ENCODE data around the gene STXBP6.

The STXBP6 gene

DNA sequence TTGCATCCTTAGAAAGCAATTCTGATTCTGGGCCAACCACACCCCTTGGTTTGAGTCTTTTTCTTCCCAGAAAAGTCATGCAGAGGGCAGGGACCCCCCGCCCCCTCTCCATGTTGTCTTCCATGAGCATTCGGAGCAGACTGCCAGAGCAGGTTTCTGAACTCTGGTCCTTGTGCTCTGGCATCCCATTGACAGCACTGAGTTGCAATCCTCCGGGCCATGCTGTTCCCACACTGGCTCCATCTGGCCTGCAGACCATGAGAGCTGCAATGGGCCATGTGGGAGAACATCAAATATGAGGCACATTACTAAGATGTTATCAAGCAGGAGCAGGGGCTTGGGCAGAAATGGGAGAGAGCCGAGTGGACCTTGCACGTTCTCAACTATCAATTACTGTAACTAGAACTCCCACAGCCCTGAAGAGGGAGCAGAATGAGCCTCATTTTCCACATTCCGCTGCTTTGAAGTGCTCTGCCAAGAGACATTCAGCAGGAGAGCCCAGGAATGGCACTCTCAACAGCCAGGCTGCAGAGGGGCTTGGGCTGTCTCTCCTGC, 157.4 kb downstream of the STXBP6 start:
- in situ Hi-C loops (cut with HindIII; ENCODE audit: low sequenced_read_pairs) = no loop called here

DNA sequence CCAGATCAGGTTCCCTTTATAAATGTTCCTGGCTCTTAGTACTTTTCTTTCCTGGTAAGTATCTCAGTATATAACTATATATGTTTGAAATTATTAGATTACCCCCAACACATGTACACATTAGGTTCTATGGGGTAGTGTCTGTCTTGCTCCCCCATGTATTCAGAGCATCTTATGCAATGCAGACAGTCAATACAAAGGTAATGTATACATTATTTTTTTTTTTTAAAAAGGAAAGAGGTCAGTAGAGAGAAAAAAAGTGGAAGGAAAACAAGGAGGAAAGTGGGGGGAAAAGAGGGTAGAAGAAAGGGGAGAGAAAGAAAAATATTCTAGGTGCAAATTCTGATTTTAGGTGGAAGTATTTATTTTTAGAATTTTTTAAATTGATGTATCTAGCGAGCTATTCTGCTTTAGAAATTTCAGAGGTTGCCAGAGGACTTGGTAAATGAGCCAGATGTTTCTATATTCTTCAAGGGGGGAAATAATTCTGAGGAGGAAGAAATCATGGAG, 157.9 kb downstream of the STXBP6 start:
- in situ Hi-C loops (cut with HindIII; ENCODE audit: low sequenced_read_pairs) = no loop called here

DNA sequence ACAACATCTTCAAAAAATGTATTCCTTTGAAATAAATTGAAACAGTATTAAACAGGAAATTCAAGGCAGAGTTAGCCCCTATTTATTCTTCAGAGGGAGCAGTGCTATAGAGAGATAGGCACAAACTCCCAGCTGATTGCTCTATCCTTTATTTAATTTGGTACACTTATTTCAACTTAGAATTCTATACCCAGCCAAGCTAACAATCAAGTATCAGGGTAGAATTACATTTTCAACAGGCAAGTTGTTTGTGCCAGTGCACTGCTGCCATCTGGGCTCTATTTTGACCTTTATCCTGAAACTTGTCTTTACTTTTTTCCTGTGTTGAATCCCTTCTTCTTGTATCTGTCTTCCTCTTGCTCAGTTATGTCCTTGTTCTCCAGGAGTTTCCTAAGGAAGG, 159.2 kb downstream of the STXBP6 start:
- in situ Hi-C loops (cut with HindIII; ENCODE audit: low sequenced_read_pairs) = no loop called here

DNA sequence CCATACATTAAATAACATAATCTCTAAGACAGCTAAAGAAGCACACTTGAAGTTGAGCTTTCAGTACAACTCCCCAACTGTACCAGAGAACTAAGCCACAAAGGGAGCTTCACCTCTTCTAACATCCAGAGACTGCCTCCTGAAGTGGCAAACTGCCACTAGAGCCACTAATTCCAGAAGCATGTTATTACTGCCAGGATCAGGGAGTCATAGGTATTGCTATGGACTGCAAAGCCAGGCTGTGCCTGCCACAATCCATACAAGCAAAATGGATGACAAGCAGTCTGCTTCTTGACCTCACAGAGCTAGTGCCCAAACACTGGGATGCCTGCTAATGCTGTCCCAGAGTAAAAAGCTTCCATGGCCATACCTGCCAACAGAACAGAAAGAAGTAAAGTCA, 160.1 kb downstream of the STXBP6 start:
- in situ Hi-C loops (cut with HindIII; ENCODE audit: low sequenced_read_pairs) = no loop called here

DNA sequence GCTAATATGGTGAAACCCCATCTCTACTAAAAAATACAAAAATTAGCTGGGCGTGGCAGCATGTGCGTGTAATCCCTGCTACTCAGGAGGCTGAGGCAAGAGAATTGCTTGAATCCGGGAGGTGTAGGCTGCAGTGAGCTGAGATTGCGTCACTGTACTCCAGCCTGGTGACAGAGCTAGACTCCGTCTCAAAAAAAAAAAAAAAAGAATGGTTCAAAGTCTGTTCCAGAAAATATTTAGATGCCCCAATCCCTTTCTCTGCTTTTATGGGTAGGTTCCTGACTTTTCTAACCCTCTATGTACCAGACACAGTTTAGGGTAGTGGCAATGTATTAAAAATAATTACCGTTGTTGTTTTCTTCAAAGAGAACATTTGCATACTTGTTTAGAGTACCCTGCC, 161.4 kb downstream of the STXBP6 start:
- in situ Hi-C loops (cut with HindIII; ENCODE audit: low sequenced_read_pairs) = no loop called here

DNA sequence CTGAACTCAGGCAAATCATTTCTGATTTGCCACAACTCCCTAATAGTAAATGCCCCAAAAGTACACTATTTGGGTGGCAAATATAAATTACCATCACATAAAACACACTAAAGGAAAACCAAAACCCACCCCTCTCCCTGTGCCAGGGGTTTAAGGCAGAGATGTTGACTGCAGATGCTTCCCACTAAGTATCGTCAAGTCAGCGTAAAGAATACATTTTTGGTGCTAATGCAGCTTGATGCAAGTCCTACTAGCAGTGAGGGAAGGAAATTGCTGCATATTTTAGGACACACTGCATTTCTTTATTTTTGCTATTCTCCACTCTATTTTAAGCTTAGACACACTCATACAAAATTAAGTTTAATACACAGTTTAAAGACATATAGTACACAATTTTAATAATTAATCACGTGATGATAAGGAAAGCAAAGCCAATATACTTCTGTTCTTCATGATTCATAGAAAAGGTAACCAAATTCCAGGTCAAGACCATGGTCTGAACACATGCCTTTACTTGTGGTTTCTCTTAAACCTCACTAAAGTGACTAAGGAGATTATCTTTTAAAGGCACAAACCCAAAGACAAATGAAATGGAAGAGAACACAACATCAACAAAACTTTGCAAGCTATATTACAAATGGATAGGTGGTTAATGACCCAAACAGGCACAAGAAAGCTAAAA, 162.2 kb downstream of the STXBP6 start:
- in situ Hi-C loops (cut with HindIII; ENCODE audit: low sequenced_read_pairs) = no loop called here

DNA sequence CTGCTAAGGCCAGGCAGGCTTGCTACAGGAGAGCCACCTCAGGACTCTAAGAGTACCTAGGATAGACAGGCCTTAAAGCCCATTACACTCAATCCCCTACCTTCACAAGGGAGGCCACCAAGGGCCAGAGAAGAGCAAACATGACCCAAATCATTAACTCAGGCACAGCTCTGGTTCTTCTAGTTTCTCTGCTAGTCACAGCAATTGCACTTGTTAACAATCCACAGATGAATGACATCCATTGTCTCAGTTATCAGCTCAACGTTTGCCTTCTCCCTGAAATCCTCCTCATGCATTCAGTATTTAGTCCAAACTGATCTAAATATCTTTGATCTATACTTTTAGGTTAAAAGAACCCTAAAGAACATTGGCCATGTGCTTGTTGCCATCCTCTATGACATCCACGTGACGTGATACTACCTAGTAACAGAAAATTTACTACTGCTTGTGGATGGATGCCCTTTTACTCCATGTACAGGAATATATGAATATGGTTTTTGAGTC, 164.5 kb downstream of the STXBP6 start:
- in situ Hi-C loops (cut with HindIII; ENCODE audit: low sequenced_read_pairs) = no loop called here

DNA sequence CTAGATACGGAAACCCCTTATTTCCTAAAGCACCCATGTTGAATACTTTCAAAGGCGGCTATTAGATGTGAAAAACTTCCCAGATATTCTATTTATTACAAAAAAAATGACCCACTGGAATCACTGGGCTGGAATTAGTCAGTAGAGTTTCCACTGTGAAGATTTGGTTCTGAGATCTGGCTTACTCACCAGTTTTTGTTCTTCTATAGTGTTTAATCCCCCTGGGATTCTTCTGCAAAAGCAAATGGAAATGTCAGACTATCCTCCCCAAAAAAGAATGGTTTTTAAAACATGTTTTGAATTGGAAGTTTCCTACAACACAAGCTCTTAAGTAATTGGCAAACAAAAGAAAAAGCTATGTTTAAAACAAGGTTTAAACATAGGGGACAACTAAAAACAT, 166.4 kb downstream of the STXBP6 start:
- in situ Hi-C loops (cut with HindIII; ENCODE audit: low sequenced_read_pairs) = no loop called here

DNA sequence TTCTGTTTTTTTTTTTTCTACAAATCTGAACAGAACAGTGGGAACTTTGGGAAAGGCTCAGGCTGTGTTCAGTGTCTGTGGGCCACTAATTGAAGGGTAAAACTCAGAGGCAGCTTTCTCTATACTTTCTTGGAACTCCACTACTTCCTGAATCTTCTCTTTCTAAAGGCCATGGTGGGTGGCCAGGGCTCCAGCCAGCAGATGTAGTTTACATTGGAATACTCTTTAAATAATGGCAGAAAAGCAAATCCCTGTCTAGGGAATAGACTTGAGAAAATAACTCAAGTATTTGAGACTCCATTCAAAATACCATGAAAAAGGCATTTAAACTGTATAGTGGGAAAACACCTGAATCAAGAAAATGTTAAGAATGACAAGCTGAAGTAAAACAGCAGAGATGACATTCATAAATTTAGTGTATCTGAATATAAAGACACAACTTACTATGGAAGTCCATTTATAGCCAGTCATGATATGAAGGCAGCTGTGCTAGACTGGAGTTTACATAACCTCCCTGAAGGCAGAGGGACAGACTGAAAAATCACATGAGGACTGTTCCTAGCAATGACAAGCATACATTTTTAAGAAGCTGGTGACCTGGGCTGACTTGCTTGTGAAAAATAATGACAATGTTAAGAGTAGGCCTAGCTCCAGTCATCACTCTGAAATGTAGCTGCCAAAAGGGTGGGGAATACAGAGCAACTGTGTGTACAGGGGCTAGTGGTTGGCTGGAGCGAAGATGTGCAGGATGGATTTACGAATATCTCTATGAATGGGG, 168.6 kb downstream of the STXBP6 start:
- in situ Hi-C loops (cut with HindIII; ENCODE audit: low sequenced_read_pairs) = no loop called here

DNA sequence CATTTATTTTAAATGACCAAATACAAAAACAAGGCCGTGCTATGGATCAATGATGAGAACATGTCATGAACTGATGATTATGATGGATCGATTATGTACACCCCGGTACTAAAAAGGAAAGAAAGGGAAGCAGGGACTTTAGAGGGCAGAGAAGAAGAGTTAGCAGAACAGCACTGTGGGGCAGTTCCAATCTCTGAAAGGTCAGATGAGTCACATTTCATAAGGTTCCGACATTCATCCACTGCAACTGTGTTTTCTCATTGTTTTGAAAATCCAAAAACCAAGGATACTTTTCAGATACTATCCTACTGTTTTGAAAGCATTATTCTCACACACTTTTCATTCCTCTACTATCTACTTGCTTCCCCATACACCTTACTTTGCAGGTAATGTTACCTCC, 169.3 kb downstream of the STXBP6 start:
- in situ Hi-C loops (cut with HindIII; ENCODE audit: low sequenced_read_pairs) = no loop called here

DNA sequence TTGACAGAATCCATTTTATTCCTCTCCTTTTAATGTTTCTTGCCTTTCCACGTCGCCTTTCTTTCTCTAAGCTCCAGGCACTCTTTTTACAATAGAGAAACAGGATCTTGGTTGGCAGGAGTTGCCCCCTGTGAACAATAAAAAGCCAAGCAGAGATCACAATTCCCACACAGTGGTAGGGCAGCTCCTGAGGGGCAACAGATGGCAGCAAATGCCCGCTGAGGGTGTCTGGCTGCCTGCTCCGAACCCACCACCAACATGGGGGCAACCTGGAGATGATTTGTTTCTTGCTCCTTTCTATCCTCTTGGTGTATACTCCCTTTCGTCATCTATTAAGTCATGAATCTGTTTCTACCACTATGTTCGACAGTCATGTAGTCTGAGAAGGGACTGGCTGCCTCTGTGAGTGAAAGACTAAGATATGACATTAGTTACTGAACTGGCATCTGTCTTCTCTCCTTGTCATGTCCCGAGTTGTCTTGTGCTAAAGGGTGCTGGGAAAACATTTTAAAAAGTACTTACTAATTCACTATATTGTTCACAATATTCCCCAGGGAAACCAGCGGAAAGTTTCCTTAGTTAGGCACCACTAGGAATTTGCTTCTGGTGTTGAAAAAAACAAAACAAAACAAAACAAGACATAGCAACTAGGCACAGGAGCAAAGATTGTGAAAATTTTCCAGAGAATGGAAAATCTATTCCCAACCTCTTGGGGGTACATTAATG, 170.1 kb downstream of the STXBP6 start:
- in situ Hi-C loops (cut with HindIII; ENCODE audit: low sequenced_read_pairs) = no loop called here

DNA sequence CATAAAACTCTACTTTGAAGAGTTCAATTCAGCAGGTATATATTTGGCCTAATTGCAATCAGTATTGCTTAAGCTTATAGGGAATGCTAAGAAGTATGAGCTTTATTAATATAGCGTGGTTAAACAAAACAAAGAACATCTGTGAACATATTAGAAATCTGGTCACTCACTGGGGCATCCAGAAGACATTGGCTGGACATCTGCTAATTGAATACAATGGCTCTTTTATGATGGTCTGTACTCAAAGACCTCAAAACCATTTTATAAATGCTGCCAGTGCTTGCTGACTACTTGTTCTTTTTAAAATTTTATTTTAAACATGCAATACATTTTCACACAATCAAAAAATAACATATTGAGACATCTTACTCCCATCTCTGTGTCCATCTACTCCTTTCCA, 173.0 kb downstream of the STXBP6 start:
- in situ Hi-C loops (cut with HindIII; ENCODE audit: low sequenced_read_pairs) = no loop called here

DNA sequence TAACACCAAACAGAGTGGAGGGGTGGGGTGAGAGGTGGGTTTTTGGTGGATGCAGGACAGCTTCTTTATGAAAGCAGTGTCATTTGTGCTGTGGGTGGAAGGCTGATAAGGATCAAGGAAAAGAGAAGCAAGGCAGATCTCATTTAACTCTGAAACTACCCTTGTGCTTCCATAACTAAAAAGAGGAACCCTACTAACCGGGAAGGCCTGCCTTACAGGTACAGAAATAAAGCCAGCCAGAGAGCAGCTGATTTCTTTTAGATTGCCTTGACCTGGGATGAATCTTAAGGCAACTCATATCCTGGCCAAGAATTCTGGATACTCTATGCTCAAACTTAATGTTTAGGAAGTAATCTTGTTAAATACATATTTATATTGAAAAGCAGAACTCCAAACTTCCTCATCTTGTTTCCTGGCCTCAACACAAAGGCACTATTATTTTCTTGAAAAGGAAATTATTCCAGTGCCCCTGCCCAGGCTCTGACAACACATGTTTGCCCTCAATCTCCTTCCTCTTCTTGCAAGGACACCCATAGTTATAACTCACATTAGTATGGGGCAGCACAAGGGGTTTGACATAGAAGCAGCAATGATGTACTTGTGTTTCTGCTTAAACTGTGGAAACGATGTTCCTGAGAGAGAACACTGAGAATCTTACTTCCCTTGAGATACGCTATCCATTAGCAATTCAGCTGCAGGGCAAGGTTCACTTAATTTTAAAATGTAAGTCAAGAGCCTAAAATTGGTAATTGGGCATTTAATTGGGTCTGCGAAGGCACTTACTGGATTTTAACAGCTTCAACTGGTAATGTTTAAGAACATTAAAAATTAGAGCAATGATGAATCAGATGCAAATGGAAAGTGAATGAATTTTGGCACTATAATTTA, 173.7 kb downstream of the STXBP6 start:
- in situ Hi-C loops (cut with HindIII; ENCODE audit: low sequenced_read_pairs) = no loop called here

DNA sequence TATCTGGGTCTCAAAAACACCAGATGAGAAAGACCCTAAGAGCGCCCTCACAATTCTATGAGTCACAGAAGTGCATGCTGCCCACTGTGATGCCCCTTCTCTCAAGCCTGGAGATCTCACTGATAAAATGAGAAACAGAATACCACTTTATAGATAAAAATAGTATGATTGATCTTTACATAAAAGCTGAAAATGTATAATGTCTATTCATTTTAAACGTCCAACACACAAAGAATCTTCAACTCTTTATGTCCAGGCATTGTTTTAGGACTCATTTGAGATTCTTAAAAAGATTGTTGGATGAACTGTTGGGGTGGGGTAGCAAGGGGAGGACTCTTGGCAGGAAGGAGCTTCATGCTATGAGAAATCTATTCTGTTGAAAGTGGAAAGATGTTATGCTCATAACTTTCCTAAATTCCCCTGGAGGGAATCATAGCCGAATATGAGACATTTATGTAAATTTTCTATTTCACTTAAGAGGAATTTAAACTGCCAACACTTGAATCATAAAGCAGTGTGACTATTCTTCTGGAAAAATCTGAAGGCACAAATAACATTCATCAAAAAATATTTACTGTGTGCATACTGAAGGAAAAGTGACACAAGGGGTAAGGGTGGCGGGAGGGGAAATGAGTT, 174.6 kb downstream of the STXBP6 start:
- in situ Hi-C loops (cut with HindIII; ENCODE audit: low sequenced_read_pairs) = no loop called here

DNA sequence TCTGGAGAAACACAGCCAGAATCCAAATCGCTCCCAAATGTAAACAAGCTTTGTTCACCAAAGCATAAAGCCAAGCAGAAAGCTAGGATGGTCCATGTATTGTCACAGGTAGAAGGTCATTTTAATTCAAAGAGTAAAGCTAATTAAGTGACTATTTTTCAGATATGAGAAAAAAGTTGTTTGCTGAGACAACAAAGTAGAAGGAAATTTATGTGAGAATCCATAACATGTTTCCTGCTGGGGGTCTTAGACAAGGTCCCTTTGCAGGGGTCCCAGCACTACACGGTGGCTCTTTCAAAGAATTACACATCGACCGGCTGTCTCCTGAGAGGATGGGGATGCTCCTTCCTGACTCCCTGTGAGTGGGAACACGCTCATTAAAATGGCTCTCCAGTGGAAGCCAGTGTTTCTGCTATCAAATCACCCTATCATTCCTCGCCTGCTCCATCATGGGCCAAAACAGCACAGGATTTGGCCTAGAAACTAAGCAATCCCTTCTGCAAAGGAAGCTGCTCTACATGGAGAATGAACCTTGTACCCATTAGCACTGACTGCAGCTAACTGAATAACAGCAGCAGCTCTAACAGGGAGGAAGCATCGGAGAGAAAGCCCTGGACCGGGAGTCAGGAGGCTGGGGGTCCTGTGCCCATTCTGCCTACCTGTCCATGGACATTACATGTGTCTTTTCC, 175.3 kb downstream of the STXBP6 start:
- in situ Hi-C loops (cut with HindIII; ENCODE audit: low sequenced_read_pairs) = no loop called here

DNA sequence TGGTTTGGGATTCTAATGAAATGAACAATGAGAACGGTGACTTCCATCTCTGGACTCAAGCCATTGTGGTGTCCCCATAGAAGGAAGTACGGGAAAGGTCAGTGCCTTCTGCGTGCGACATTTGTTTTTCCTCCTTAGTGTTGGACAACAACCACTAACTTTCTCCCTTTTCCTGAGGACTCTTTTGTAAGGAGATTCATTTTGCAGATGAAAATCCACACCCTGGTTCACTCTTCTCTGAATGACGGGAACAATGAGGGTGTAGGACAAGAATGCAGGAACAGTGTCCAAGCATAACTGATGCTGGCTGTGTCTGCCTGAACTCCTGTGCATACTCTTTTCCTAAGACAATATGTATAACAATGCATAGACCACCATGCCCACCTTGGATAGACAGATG, 176.4 kb downstream of the STXBP6 start:
- in situ Hi-C loops (cut with HindIII; ENCODE audit: low sequenced_read_pairs) = no loop called here

DNA sequence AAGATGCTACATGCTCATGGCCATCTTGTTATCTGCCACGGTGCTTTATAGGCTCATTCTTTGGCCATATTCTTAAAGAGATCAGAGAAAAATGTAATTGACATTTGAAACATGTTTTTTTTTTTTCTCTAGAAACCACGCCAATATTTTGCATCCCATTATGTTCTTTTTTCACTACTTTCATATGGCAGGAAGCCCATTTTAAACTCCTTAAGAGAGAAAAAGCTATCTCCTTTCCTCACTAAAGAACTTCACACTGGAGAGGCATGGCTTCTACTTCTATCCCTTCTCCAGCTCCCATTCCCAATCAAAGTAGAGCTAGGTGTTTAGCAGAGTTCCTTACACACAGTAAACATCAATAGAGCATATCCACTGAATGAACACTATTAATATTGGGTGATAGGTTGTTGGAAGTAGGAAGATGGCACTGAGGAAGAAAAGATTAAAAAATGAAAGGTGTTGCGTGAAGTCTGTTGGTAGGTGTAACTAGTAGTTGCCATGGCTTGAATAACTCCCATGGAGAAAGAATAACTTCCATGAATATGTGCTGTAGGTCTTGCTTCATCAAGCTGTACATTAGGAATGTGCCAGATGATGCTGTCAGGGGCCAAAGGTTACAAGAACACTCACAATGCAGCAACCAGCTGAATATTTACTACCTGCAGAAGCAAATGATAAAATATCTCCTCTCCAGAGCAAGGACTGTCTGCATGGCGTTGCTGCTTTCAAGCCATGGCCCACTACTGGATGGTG, 178.8 kb downstream of the STXBP6 start:
- in situ Hi-C loops (cut with HindIII; ENCODE audit: low sequenced_read_pairs) = no loop called here

DNA sequence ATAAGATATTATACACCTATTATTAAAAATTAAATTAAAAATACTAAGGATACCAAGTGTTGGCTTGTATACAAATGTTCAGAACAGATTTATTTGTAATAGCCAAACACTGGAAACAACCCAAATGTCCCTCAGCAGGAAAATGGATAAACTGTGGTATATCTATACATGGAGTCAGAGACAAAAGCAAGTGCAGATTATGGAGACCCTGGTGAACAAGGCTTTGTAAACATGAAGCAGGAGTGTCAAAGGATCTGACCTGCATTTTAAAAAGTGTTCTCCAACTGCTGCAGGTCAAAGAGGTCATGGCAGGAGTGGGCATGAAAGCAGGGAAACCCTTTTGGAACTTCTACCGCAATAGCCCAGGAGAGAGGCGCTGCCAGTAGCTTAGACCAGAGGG, 181.6 kb downstream of the STXBP6 start:
- in situ Hi-C loops (cut with HindIII; ENCODE audit: low sequenced_read_pairs) = no loop called here

Data from DLD1 (cell line).